Mesothelial cell of epicardium (in vitro differentiated cells): ENCODE results near the gene DTNB. TPM values are rescaled to one million over a fixed set of nuclear protein-coding genes. Genes with fewer than 3 reads are reported as not detected.

ENCODE experiments used
- DNase-seq, 2 experiments: peaks; one replicate each; pipeline ENCODE4 v3.0.0; 2021; ENCODE audit warnings: low spot score in 2 of 2; ENCODE audit not compliant: unreplicated experiment in 2 of 2
- H3K27ac Mint-ChIP-seq: 2 replicates; pipeline ENCODE4 v1.8.0; 2021; ENCODE audit warnings: mixed read lengths
- H3K27me3 Mint-ChIP-seq: 2 replicates; pipeline ENCODE4 v1.8.0; 2021; ENCODE audit warnings: low read depth, mixed read lengths
- H3K36me3 Mint-ChIP-seq: 2 replicates; pipeline ENCODE4 v1.8.0; 2021; ENCODE audit warnings: mixed read lengths
- H3K4me1 Mint-ChIP-seq: 2 replicates; pipeline ENCODE4 v1.8.0; 2021; ENCODE audit warnings: mixed read lengths
- H3K4me3 Mint-ChIP-seq: 2 replicates; pipeline ENCODE4 v1.8.0; 2021; ENCODE audit warnings: mild to moderate bottlenecking, moderate library complexity, mixed read lengths
- H3K9me3 Mint-ChIP-seq: 2 replicates; pipeline ENCODE4 v1.8.0; 2021; ENCODE audit warnings: mixed read lengths
- CTCF ChIP-seq: fragments of 200-600 bp; sonication (generic); IDR thresholded peaks from one replicate; pipeline ENCODE4 v1.5.0; 2021; ENCODE audit warnings: antibody characterized with exemption; ENCODE audit not compliant: unreplicated experiment
- total RNA-seq: library from RNA; stranded (reverse); gene quantifications from 3 replicates; pipeline ENCODE4 v1.2.1, GENCODE V29; 2021

Gene DTNB
- total RNA-seq, 1 donor from 2014 or later = 36.3 TPM

DNA sequence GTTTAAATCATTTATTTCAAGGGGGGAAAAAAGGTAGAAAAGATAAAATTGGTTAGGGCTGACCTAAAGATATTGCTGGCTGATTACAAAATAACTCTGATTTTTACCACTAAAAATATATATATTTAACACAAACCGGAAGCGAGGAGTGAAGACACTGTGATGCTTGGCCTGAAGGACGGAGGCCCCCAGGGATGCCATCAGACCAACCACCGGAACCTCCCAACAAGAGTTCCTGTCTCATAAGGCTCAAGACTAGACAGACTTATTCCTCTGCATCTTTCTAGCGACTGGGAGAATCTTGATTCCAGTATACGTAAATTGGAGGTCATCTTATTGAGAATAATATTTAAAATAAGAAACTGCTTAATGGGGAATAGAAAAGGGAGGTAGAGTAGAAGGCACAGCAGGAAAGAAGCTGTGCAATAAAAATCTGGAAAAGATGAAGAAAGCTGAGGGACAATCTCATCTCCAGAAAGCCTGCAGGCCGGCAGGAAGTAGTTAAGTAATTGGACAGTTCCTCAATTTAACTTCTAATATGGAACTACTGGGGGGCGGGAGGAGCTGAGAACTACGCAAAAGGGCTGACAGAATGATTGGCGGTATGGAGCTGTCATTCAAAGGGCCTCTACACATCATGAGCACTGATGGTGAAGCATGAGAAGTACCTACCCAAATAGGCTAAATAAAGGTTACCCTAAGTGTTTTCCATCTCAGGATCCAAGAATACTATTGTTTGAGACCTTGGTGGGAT is 91.1 kb downstream of the DTNB start:
- TF ChIP-seq CTCF = no peak

GRCh38 chr2:25576596-25576995 is 96.8 kb downstream of the DTNB start:
- no peak for TF ChIP-seq CTCF
- DNase-seq = no peak
- no peak overlapping the region for H3K4me3 Mint-ChIP-seq
- peaks cover 6% of the 10 kb centered on the region for H3K36me3 Mint-ChIP-seq
- H3K27me3 Mint-ChIP-seq = no peaks in the 10 kb centered on the region
- H3K9me3 Mint-ChIP-seq = no peaks in the 10 kb centered on the region
- H3K4me1 Mint-ChIP-seq = peaks cover 4% of the 10 kb centered on the region
- H3K27ac Mint-ChIP-seq = no peak overlapping the region

More for the DNA sequence above, 91.1 kb downstream of the DTNB start:
- Mint-ChIP-seq H3K4me1 (peaks cover 18% of the 10 kb centered on the region), H3K4me3 (no peak overlapping the region), H3K36me3 (no peaks in the 10 kb centered on the region), H3K27me3 (no peaks in the 10 kb centered on the region), H3K27ac (no peak overlapping the region), H3K9me3 (no peaks in the 10 kb centered on the region)
- DNase-seq = no peak

GRCh38 chr2:25572638-25573037 is 100.7 kb downstream of the DTNB start:
- no peak for TF ChIP-seq CTCF
- no peaks in the 10 kb centered on the region for H3K9me3 Mint-ChIP-seq
- H3K27ac Mint-ChIP-seq = no peak overlapping the region
- H3K4me1 Mint-ChIP-seq = no peaks in the 10 kb centered on the region
- DNase-seq = no peak
- H3K36me3 Mint-ChIP-seq = peaks cover 6% of the 10 kb centered on the region
- no peaks in the 10 kb centered on the region for H3K27me3 Mint-ChIP-seq
- no peak overlapping the region for H3K4me3 Mint-ChIP-seq

DNA sequence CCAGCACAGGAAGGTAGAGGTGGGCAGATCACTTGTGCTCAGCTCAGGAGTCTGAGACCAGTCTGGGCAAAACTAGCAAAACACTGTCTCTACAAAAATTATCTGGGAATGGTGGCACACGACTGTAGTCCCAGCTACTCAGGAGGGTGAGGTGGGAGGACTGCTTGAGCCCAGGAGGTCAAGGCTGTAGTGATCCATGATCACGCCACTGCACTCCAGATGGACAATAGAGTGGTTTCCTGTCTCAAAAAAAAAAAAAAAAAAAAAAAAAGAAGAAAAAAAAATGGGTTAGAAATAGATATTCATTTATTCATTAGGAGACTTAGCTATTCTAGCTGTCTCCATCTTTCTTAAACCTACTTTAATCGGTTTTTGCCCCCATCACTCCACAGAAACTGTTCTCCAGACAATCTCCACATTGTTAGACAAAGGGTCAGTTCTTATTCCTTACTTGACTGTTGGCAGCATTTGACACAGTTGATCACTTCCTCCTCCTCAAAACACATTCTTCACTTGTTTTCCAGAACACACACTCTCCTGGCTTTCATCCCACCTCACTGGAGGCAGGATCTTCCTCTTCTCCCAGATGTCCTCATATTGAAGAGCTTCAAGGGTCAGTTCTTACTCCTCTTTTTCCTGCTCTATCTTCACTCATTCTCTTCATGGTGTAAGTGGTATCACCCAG is 103.1 kb downstream of the DTNB start:
- Mint-ChIP-seq H3K27ac (no peak overlapping the region), H3K27me3 (no peaks in the 10 kb centered on the region), H3K9me3 (no peaks in the 10 kb centered on the region), H3K36me3 (no peaks in the 10 kb centered on the region), H3K4me3 (no peak overlapping the region), H3K4me1 (peaks cover 3% of the 10 kb centered on the region)
- no peak for DNase-seq
- TF ChIP-seq CTCF = no peak

GRCh38 chr2:25567406-25567805 is 106.0 kb downstream of the DTNB start:
- DNase-seq = no peak
- Mint-ChIP-seq H3K4me1 (peaks cover 3% of the 10 kb centered on the region), H3K27ac (no peak overlapping the region), H3K9me3 (no peaks in the 10 kb centered on the region), H3K27me3 (no peaks in the 10 kb centered on the region), H3K36me3 (no peaks in the 10 kb centered on the region), H3K4me3 (no peak overlapping the region)
- TF ChIP-seq CTCF = peak; percentile 13
